GM21825 (cell line): Measurements from ENCODE around the gene DPPA5.
"Not testable (repeated sequence)": the region's sequence is repeated elsewhere in the genome, so short reads cannot be mapped to it uniquely, and the experiment has no call there.

ENCODE experiments used
- ATAC-seq: cut with Tn5 transposase; IDR thresholded peaks from one replicate; pipeline ENCODE4 v1.9.1; 2021; ENCODE audit warnings: mild to moderate bottlenecking, moderate library complexity; ENCODE audit not compliant: unreplicated experiment

DPPA5 gene

DNA sequence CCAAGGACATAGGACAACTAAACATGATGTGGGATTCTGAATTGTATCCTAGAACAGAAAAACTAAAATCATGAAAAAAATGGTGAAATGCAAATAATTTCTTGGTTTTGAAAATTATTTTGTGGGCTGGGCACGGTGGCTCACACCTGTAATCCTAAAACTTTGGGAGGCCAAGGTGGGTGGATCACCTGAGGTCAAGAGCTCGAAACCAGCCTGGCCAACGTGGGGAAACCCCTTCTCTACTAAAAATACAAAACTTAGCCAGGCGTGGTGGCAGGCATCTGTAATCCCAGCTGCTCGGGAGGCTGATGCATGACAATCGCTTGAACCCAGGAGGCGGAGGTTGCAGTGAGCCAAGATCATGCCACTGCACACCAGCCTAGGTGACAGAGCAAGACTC is 50.3 kb downstream of the DPPA5 start:
- not testable (repeated sequence) for ATAC-seq
